Esophagus mucosa (tissue), 1 donor: Measurements from ENCODE around the gene MADCAM1. TPM values are rescaled to one million over a fixed set of nuclear protein-coding genes. Genes with fewer than 3 reads are reported as not detected.

Experiments used
- ATAC-seq: fragments of 200-7000 bp; cut with Tn5 transposase; one replicate; pipeline ENCODE4 v1.9.1; 2020
- total RNA-seq: library from RNA; stranded (reverse); gene quantifications from one replicate; pipeline ENCODE4 v1.2.4, GENCODE V29; 2023
- donor health status: DM: yes; HTN: yes; CAD: no.

The MADCAM1 gene
- total RNA-seq, 1 donor from 2014 or later: 0.36 TPM

DNA sequence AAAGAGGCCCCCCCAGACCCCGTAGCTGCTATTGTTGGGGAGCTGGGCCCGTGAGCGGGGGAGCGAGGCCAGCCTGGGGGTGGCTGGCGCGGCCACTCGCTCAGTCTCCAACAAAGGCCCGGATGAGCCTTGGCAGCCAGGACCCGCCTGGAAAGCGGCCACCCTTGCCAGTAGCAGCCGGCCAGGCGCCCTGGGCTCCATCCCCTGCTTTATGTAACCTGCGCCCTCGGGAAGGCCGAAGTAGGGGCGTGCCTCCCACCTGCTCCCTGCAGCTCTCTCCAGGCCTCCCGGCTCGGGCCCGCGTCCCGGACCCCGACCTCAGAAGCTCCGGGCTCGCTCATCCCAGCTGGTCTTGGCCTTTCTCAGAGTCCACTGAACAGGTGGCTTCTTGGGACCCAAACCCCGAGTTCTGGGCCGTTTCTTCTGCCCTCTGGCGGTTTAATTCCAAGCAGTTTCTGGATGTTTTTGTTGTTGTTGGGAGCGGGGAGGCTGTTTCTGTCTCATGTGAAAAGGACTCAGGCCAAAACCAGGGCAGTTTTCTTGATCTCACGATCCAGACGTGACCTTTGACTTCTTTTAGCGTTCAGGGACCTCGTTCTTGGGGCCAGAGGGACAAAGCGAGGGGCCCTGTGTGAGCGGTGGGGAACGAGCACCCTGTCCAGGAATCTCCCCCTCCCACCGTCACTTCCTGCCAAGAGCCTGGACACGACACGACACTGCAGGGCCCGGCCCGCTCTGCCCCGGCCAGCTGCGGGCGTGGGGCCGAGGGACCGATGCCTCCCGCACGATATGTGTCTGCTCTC lies 36.5 kb downstream of the MADCAM1 start:
- peak; percentile 0 for ATAC-seq

DNA sequence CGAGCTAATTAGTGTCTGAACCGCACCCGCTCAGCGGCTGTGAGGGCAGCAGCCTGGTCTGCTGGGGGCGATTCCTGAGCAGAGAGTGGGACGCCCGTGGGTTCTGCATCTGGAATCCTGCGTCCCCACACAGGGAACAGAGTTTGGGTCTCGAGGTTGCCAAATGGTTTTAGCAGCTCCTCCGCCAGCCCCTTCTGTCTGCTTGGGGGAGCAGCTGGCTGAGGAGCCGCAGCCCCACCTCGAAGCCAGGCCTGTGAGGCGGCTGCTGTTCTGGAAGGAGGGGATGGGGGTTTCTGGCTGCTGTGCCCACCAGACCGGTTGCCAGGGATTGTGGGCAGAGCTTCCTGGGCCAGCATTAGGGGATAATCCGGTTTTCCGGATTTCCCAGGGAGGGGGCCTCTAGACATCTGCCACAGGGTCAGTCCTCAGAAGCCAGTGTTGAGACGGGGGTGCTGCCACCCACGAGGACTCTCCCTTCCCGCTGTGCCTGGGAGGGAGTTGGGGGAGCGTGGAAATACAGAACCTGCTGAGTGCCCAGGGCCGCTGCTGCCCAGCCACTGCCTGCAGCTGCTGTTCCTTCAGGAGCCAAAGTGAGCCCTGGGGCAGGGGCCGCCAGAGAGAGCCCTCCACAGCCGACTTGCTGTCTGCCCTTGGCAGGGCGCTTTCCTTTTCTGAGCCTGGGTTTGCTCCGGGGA lies 37.2 kb downstream of the MADCAM1 start:
- ATAC-seq: no peak

- ATAC-seq: no peak
Observed at GRCh38 chr19:534088-534487, 37.8 kb downstream of the MADCAM1 start.

DNA sequence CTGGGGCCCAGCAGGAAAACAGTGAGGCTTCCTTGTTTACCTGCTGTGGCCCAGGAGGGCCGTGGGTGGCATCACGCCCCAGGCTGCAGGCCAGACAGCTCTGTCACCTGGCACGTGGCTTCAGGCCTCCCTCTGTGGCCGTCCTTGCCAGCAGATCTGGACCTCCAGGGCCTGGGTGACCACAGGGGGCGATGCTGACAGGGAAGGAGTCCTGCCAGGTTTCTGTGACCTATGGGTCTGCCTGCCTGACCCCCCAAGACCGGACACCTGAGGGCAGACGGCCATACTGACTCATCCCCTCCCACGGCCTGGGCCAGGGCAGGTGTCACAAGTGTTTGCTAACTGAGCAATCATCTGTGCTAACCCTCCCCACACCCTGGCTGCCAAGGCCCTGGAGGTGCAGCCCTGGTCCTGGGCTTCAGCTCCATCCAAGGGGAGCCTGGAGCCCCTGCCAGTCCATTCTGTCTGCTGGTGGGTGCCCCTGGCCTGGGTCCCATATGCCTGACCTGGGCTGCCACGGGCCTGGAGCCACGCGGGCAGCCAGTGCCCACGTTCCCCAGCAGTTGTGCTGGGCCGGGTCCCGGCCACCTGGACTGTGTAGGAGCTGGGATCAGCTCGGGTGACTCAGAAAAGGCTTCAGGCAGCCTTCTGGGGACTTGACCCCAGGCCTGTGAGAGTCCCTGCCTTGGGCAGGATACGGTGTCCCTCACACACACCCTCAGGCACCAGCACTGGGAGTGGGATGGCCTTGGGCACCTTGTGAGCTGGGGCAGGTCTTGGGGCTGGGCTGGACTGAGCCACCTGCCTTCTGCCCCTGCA lies 38.9 kb downstream of the MADCAM1 start:
- peak; percentile 41 for ATAC-seq

DNA sequence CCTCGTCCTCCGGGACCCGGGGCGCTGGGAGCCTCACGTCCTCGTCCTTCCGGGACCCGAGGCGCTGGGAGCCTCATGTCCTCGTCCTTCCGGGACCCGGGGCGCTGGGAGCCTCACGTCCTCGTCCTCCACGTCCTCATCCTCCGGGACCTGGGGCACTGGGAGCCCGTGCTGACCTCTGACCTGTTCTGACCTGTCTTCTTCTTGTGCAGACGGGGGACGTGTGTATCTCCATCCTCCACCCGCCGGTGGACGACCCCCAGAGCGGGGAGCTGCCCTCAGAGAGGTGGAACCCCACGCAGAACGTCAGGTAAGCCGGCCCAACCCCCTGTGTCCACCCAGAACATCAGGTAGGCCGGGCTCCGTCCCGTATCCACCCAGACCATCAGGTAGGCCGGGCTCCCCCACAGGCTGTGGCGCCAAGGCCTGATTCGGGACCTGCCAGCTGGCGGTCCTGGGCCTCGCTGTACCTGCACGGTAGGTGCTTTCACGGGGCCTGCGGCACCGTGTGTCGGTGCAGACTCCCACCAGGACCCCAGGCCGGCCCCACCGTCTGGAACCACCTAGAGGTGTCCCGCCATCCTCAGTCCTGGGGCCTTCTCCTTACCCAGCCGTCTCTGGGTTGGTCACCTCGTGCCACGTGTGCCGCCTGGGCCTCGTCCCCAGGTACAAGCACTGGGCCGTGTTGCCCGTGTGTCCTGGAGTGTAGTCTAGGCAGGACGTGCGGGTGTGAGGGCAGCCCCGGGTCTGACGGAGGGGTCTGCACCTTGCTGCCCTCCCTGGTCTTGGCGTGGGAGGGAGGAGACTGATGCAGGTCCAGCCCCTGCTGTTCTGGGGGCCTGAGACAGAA lies 40.0 kb downstream of the MADCAM1 start:
- ATAC-seq: no peak

GRCh38 chr19:536881-537404 lies 40.7 kb downstream of the MADCAM1 start:
- no peak for ATAC-seq

DNA sequence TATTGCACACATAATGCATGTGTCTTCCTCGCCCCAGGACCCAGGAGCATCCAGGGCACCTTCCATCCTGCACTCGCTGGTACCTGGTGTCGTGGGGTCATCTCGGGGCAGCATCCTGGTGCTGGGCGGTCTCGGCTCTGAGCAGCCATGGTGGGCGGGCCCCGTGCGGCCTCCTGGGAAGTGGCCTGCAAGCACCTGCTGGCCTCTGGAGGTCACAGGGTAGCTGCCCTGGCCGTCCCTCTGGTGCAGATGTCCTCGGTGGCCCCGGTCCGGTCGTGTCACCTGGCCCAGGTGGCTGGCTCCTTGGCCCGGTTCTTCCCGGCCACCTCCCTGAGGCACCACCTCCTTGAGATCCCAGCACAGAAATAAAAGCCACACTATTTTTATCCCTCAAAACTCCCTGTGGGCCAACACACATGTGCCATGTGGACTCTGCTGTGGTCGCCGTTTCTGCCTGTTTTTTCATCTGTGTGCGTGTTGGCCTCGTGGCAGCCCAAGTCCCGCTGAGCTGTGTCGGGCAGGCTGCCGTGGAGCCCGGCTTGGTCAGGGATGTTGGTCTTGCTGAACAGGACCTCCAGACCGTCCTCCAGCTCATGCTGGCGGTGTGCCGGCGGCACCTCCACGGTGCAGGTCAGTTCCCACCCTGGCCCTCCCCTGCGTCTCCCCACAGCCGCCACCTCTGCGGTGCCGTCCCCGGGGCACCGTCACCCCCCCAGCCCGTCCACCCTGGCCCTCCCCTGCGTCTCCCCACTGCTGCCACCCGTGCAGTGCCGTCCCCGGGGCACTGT lies 42.5 kb downstream of the MADCAM1 start:
- no peak for ATAC-seq

GRCh38 chr19:539429-540030 lies 43.2 kb downstream of the MADCAM1 start:
- ATAC-seq: no peak

- ATAC-seq: no peak
Observed at GRCh38 chr19:540867-541637, 44.8 kb downstream of the MADCAM1 start.

GRCh38 chr19:541699-542098 lies 45.4 kb downstream of the MADCAM1 start:
- ATAC-seq: no peak

DNA sequence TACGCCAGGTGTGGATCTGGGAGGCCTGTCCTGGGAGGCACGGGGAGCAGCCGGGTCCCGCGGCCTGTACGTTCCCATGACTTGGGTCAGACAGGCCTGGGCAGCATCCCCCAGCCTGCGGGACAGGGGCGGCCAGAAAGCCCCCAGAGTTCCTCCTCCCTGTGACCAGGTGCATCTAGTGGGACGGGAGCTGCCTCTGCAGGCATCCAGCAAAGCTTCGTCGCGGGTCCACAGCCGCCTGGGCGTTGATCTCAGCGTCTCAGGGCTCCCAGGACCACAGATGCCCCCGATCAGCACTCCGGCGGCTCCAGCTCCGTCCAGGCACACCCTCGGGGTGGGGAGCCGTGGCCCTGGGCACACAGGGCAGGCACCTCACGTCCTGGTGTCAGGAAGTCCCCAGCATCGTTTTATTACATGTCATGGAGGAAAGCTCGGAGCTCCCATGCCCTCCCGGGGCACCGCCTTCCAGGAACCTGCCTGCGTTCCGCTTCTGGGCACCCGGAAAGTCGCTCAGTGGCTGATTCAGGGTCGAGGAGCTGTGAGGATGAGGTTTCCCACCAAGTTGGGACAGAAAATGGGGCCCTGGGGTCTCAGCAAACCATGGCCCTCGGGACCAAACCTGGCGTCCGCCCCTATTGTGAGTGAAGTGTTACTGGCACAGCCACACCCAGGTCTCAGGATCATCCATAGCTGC lies 46.0 kb downstream of the MADCAM1 start:
- ATAC-seq: no peak

DNA sequence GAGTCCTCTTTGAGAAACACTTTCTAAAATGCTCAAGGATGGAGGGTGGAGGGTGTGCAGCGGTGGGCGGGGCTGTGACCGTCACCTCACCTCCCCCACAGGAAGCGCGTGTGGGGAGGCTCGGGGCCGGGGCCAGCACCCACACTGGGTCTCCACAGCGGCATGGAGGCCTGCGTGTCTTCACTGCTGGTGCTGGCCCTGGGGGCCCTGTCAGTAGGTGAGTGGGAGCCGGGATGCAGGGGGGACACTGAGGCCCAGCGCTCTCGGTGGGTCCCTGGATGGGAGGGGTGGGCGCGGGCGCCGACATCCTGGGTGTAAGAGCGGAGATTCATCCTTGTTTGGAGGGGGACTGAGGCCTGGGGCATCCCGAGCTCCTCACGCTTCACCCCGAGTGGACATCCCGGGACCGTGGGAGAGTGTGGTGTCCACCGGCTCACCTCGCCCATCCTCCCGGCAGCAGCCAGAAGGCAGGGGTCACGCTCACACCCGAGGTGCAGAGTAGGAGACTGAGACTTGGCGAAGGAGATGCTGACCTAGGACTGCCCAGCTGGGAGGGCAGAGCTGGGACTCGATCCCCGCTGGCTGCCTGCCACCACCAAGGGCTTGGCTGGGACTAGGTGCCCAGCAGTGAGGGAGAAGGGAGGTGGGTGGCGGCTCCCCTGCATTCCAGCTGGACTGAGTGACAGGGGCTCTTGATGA lies 47.8 kb downstream of the MADCAM1 start, which contains the start of gene GZMM:
Gene GZMM, plus strand, starts transcription at position 144 of the 699 bp plus-strand sequence. Its CDS starts 19 bp downstream, at position 163.
- peak; percentile 24 for ATAC-seq

- no peak for ATAC-seq
Observed at GRCh38 chr19:547117-547516, 50.8 kb downstream of the MADCAM1 start.

GRCh38 chr19:547836-548720 lies 51.8 kb downstream of the MADCAM1 start:
- ATAC-seq: no peak

DNA sequence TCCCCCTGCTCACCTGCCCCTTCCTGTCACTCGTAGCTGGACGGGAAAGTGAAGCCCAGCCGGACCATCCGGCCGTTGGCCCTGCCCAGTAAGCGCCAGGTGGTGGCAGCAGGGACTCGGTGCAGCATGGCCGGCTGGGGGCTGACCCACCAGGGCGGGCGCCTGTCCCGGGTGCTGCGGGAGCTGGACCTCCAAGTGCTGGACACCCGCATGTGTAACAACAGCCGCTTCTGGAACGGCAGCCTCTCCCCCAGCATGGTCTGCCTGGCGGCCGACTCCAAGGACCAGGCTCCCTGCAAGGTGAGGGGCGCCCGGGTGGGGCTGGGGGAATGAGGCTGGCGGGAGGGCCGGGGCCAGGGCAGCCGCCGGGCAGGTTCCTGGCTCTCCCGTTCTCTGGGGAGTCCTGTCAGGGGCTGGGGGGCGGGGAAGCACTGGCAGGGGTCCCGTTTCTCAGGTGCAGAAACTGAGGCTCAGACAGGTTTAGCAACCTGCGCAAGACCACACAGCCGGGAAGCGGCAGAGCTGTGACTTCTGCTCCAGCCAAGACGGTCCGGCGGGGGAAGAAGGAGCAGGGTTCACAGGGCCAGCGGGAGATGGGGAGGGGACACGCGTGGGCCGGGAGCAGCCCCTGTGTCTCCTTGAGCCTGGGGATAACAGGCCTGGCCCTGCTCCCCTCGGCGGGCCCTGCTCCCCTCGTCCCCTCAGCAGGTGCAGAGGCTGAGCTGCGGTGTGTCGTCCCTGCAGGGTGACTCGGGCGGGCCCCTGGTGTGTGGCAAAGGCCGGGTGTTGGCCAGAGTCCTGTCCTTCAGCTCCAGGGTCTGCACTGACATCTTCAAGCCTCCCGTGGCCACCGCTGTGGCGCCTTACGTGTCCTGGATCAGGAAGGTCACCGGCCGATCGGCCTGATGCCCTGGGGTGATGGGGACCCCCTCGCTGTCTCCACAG lies 52.9 kb downstream of the MADCAM1 start:
- ATAC-seq: no peak

- ATAC-seq: no peak
Observed at GRCh38 chr19:554817-555216, 58.5 kb downstream of the MADCAM1 start.
